Progenitor cell of endocrine pancreas (in vitro differentiated cells): ENCODE measurements around the gene ZNF512. TPM values are rescaled to one million over a fixed set of nuclear protein-coding genes. Genes with fewer than 3 reads are reported as not detected.
"Not testable (repeated sequence)": the region's sequence is repeated elsewhere in the genome, so short reads cannot be mapped to it uniquely, and the experiment has no call there.

Experiments
- DNase-seq: peaks from one replicate; pipeline ENCODE4 v3.0.0; 2021; ENCODE audit warnings: low spot score; ENCODE audit not compliant: unreplicated experiment
- H3K27ac Mint-ChIP-seq: 2 replicates; pipeline ENCODE4 v1.8.0; 2021; ENCODE audit warnings: mild to moderate bottlenecking, moderate library complexity, mixed read lengths
- H3K27me3 Mint-ChIP-seq: 2 replicates; pipeline ENCODE4 v1.8.0; 2021; ENCODE audit warnings: mixed read lengths
- H3K36me3 Mint-ChIP-seq: 2 replicates; pipeline ENCODE4 v1.8.0; 2022; ENCODE audit warnings: mixed read lengths; ENCODE audit not compliant: insufficient read depth
- H3K4me1 Mint-ChIP-seq: 2 replicates; pipeline ENCODE4 v1.8.0; 2021; ENCODE audit warnings: low read depth, mixed read lengths
- H3K4me3 Mint-ChIP-seq: 2 replicates; pipeline ENCODE4 v1.8.0; 2021; ENCODE audit warnings: low read depth, mild to moderate bottlenecking, moderate library complexity, mixed read lengths
- H3K9me3 Mint-ChIP-seq: 2 replicates; pipeline ENCODE4 v1.8.0; 2021; ENCODE audit warnings: low read depth, mixed read lengths
- total RNA-seq: library from RNA; stranded (reverse); gene quantifications from 2 replicates; pipeline ENCODE4 v1.2.1, GENCODE V29; 2021
- TF ChIP-seq, protein P1 (sequence below): fragments of 200-600 bp; sonication (generic); IDR thresholded peaks from one replicate; pipeline ENCODE4 v1.5.0; 2021; ENCODE audit warnings: antibody characterized with exemption, mild to moderate bottlenecking; ENCODE audit not compliant: unreplicated experiment

ZNF512 gene
- total RNA-seq, 1 donor from 2014 or later, result 60.9 TPM

DNA sequence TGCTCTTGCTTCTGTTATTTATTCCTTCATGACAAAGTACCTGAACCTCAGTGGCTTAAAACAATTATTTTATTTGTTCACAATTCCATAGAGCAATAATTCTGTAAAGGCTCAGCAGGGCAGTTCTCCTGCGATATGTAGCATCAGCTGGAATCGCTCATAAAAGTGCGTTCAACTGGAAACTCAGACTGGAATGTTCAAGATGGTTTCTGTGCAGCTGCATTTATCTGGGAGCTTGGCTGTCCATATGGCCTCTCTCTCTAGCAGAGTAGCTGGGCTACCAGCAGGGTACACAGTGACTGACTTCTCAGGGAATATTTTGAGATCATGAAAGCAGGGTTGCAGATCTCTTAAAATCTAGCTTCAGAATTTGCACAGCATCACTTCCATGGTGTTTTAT lies 32.5 kb downstream of the ZNF512 start:
- DNase-seq, result no peak
- Mint-ChIP-seq H3K4me1 (no peaks in the 10 kb centered on the region), H3K36me3 (peaks cover 21% of the 10 kb centered on the region)

DNA sequence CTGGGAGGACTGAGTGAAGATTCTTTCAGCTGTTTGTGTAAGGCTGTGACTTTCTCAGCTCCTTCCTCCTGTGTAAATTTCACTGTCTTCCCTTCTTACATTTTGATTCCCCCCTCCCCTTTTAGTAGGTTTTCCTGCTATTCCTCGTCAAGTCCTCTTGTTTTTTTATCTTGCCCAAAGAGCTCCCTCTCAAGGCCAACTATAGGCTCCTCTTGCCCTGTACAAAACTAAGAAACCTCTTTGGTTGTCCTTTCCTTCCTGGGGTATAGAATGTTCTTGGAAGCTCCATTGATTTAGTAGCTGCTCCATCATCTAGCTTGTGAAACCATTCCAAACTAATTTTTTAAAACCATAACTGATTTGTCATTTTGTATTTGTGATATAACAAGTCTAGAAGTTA lies 38.7 kb downstream of the ZNF512 start:
- Mint-ChIP-seq H3K36me3 (peaks cover 27% of the 10 kb centered on the region), H3K9me3 (no peaks in the 10 kb centered on the region), H3K4me1 (no peaks in the 10 kb centered on the region), H3K27me3 (no peaks in the 10 kb centered on the region), H3K27ac (no peak overlapping the region), H3K4me3 (no peak overlapping the region)
- no peak for DNase-seq
- TF ChIP-seq, protein P1, sequence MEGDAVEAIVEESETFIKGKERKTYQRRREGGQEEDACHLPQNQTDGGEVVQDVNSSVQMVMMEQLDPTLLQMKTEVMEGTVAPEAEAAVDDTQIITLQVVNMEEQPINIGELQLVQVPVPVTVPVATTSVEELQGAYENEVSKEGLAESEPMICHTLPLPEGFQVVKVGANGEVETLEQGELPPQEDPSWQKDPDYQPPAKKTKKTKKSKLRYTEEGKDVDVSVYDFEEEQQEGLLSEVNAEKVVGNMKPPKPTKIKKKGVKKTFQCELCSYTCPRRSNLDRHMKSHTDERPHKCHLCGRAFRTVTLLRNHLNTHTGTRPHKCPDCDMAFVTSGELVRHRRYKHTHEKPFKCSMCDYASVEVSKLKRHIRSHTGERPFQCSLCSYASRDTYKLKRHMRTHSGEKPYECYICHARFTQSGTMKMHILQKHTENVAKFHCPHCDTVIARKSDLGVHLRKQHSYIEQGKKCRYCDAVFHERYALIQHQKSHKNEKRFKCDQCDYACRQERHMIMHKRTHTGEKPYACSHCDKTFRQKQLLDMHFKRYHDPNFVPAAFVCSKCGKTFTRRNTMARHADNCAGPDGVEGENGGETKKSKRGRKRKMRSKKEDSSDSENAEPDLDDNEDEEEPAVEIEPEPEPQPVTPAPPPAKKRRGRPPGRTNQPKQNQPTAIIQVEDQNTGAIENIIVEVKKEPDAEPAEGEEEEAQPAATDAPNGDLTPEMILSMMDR, result no peak

More for the DNA sequence above, 32.5 kb downstream of the ZNF512 start:
- TF ChIP-seq, protein P1, result no peak
- Mint-ChIP-seq H3K27me3 (no peaks in the 10 kb centered on the region), H3K9me3 (no peaks in the 10 kb centered on the region), H3K27ac (no peak overlapping the region), H3K4me3 (no peak overlapping the region)

DNA sequence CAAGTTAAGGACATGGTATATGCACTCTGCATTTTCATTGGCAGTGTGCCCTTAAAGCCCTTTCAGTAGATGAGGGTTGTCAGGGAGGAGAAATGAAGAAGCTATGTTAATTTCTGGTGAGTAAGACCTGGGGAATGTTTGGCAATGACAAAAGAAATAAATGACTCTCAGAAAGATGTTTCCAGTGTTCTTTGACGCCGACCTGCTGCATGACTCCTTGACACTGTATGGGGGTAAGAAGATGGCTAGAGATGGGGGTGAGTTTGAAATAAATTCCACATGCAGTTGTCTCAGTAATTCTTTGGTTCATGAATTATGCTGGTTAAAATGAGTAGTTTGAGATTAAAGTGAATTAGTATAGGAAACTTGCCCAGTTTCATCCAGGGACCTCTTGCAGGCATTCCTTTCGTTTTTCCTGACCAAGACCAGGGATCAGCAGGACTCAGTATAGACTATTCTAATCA lies 40.1 kb downstream of the ZNF512 start:
- H3K27me3 Mint-ChIP-seq, result no peaks in the 10 kb centered on the region
- TF ChIP-seq, protein P1, result no peak
- H3K9me3 Mint-ChIP-seq, result no peaks in the 10 kb centered on the region
- no peak for DNase-seq
- H3K36me3 Mint-ChIP-seq, result peaks cover 19% of the 10 kb centered on the region
- H3K4me3 Mint-ChIP-seq, result no peak overlapping the region
- peaks cover 3% of the 10 kb centered on the region for H3K4me1 Mint-ChIP-seq
- H3K27ac Mint-ChIP-seq, result no peak overlapping the region

DNA sequence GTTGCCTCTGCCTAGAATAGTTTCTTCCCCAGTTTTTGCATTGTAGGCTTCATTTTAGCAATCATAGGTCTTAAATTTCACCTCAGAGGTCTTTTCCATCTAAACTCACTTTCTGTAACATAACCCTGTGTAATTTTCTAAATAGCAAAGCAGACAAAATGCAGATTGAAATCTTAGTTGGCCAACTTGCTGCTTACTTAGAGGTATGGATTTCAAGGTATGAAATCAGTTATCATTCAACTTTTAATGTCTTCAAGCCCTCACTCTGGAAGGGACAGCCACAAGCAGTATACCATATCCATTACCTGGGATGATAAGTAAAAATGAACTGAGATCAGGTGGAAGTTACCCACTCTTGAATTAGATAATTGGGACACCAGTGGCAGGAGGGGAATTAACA lies 42.1 kb downstream of the ZNF512 start:
- no peaks in the 10 kb centered on the region for H3K27me3 Mint-ChIP-seq
- TF ChIP-seq, protein P1, result no peak
- DNase-seq, result no peak
- peaks cover 5% of the 10 kb centered on the region for H3K4me1 Mint-ChIP-seq
- H3K27ac Mint-ChIP-seq, result no peak overlapping the region
- no peak overlapping the region for H3K4me3 Mint-ChIP-seq
- H3K9me3 Mint-ChIP-seq, result no peaks in the 10 kb centered on the region
- peaks cover 13% of the 10 kb centered on the region for H3K36me3 Mint-ChIP-seq

DNA sequence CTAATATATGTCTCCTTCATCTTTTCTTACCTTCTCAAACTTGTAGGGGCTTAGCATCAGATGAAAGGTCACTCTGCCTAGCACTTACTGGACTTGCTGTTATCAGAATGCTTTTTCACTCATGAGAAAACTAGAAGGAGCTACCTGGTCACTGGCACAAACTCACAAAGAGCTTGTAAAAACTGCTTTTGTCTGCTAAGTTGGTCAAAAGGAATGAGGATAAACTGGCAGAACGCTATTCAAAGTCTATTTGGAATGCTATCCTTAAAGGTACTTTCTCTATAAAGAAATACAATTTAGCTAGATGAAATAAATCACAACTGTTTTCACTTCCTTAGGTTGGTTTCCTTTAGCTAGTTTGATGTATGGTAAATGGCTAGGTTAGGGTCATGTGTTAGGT lies 43.5 kb downstream of the ZNF512 start:
- not testable (repeated sequence) for DNase-seq, H3K4me1 Mint-ChIP-seq, H3K27ac Mint-ChIP-seq, H3K36me3 Mint-ChIP-seq, H3K4me3 Mint-ChIP-seq, H3K27me3 Mint-ChIP-seq, H3K9me3 Mint-ChIP-seq

DNA sequence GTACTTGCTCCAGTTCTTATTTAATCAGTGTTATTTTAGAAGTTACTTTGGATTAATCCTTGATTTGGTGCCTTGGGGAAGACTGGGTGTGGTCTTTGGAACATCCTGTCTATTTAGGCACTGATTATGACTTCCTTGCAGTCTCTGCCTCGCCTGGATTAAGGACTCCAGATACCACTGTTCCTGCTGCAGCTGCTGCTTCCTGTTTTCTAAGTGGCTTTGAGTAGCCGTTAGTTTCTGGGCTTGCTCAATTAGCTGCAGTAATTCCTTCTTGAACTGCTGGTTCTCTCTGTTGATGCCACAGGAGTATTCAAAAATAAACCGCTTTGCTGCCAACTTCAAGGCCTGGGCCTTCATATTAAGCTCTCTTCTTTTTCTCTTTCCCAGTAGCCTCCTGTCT lies 44.1 kb downstream of the ZNF512 start:
- H3K27ac Mint-ChIP-seq, result peak overlapping the region; percentile 76
- not testable (repeated sequence) for H3K4me3 Mint-ChIP-seq, H3K4me1 Mint-ChIP-seq

More for the DNA sequence above, 44.1 kb downstream of the ZNF512 start:
- not testable (repeated sequence) for H3K36me3 Mint-ChIP-seq, DNase-seq, H3K9me3 Mint-ChIP-seq, H3K27me3 Mint-ChIP-seq
